Measurements from ENCODE around the gene AKR1C8.
"Not testable (repeated sequence)": the region's sequence is repeated elsewhere in the genome, so short reads cannot be mapped to it uniquely, and the experiment has no call there.

Gene AKR1C8

GRCh38 chr10:5211696-5212536 is 27.0 kb upstream of the AKR1C8 start:
- DNase-seq (ENCODE audit: low read depth): no peak
- TF ChIP-seq CTCF (IDR thresholded peaks at IDR 0.05; ENCODE audit: insufficient read depth, low read depth, low read length, missing control alignments): no peak
- no peak overlapping the region for H3K4me3 ChIP-seq (ENCODE audit: low read length)

- DNase-seq (ENCODE audit: low read depth): not testable (repeated sequence)
Observed at GRCh38 chr10:5210261-5210660, 25.3 kb upstream of the AKR1C8 start.

GRCh38 chr10:5209776-5210175 is 24.8 kb upstream of the AKR1C8 start:
- not testable (repeated sequence) for H3K4me3 ChIP-seq (ENCODE audit: low read length); DNase-seq (ENCODE audit: low read depth)

More at GRCh38 chr10:5210261-5210660, 25.3 kb upstream of the AKR1C8 start:
- H3K4me3 ChIP-seq (ENCODE audit: low read length): not testable (repeated sequence)

GRCh38 chr10:5206799-5207198 is 21.8 kb upstream of the AKR1C8 start:
- TF ChIP-seq CTCF (IDR thresholded peaks at IDR 0.05; ENCODE audit: insufficient read depth, low read depth, low read length, missing control alignments): no peak
- H3K4me3 ChIP-seq (ENCODE audit: low read length): no peak overlapping the region
- DNase-seq (ENCODE audit: low read depth): no peak

GRCh38 chr10:5199398-5199797 is 14.4 kb upstream of the AKR1C8 start:
- DNase-seq (ENCODE audit: low read depth): no peak
- no peak for TF ChIP-seq CTCF (IDR thresholded peaks at IDR 0.05; ENCODE audit: insufficient read depth, low read depth, low read length, missing control alignments)
- no peak overlapping the region for H3K4me3 ChIP-seq (ENCODE audit: low read length)

- peak; percentile 9 for DNase-seq (ENCODE audit: low read depth)
- H3K4me3 ChIP-seq (ENCODE audit: low read length): no peak overlapping the region
- no peak for TF ChIP-seq CTCF (IDR thresholded peaks at IDR 0.05; ENCODE audit: insufficient read depth, low read depth, low read length, missing control alignments)
Observed at GRCh38 chr10:5198386-5198785, 13.4 kb upstream of the AKR1C8 start.

GRCh38 chr10:5196702-5197113 is 11.8 kb upstream of the AKR1C8 start, which contains the start of gene AKR1C4:
AKR1C4 (plus strand) TSS chr10:5196837; CDS start chr10:5196868, 31 bp downstream.
- no peak within 1 kb of the TSS for H3K4me3 ChIP-seq (ENCODE audit: low read length)
- no peak for TF ChIP-seq CTCF (IDR thresholded peaks at IDR 0.05; ENCODE audit: insufficient read depth, low read depth, low read length, missing control alignments)
- no peak for DNase-seq (ENCODE audit: low read depth)

GRCh38 chr10:5195727-5196374 is 10.9 kb upstream of the AKR1C8 start:
- no peak for TF ChIP-seq CTCF (IDR thresholded peaks at IDR 0.05; ENCODE audit: insufficient read depth, low read depth, low read length, missing control alignments)
- no peak for DNase-seq (ENCODE audit: low read depth)
- H3K4me3 ChIP-seq (ENCODE audit: low read length): no peak overlapping the region

Measured in epithelial cell of esophagus (primary cell).